Progenitor cell of endocrine pancreas (in vitro differentiated cells): ENCODE measurements around the gene OSBP2. TPM values are rescaled to one million over a fixed set of nuclear protein-coding genes. Genes with fewer than 3 reads are reported as not detected.
A peak's percentile ranks its signal among the peaks of the same experiment; 100 is the strongest.

Source experiments
- DNase-seq: peaks from one replicate; pipeline ENCODE4 v3.0.0; 2021; ENCODE audit warnings: low spot score; ENCODE audit not compliant: unreplicated experiment
- H3K27ac Mint-ChIP-seq: 2 replicates; pipeline ENCODE4 v1.8.0; 2021; ENCODE audit warnings: mild to moderate bottlenecking, moderate library complexity, mixed read lengths
- H3K27me3 Mint-ChIP-seq: 2 replicates; pipeline ENCODE4 v1.8.0; 2021; ENCODE audit warnings: mixed read lengths
- H3K36me3 Mint-ChIP-seq: 2 replicates; pipeline ENCODE4 v1.8.0; 2022; ENCODE audit warnings: mixed read lengths; ENCODE audit not compliant: insufficient read depth
- H3K4me1 Mint-ChIP-seq: 2 replicates; pipeline ENCODE4 v1.8.0; 2021; ENCODE audit warnings: low read depth, mixed read lengths
- H3K4me3 Mint-ChIP-seq: 2 replicates; pipeline ENCODE4 v1.8.0; 2021; ENCODE audit warnings: low read depth, mild to moderate bottlenecking, moderate library complexity, mixed read lengths
- H3K9me3 Mint-ChIP-seq: 2 replicates; pipeline ENCODE4 v1.8.0; 2021; ENCODE audit warnings: low read depth, mixed read lengths
- CTCF ChIP-seq: fragments of 200-600 bp; sonication (generic); IDR thresholded peaks from one replicate; pipeline ENCODE4 v1.5.0; 2021; ENCODE audit warnings: antibody characterized with exemption, mild to moderate bottlenecking; ENCODE audit not compliant: unreplicated experiment
- total RNA-seq: library from RNA; stranded (reverse); gene quantifications from 2 replicates; pipeline ENCODE4 v1.2.1, GENCODE V29; 2021

Gene OSBP2
- total RNA-seq, 1 donor from 2014 or later: 8.3 TPM

- Mint-ChIP-seq H3K36me3 (no peaks in the 10 kb centered on the region), H3K27me3 (peaks cover 3% of the 10 kb centered on the region), H3K4me3 (no peak overlapping the region), H3K9me3 (no peaks in the 10 kb centered on the region), H3K27ac (no peak overlapping the region), H3K4me1 (no peaks in the 10 kb centered on the region)
- no peak for TF ChIP-seq CTCF
- DNase-seq: no peak
These were observed 59.0 kb downstream of the OSBP2 start for GRCh38 chr22:30753701-30754100.

DNA sequence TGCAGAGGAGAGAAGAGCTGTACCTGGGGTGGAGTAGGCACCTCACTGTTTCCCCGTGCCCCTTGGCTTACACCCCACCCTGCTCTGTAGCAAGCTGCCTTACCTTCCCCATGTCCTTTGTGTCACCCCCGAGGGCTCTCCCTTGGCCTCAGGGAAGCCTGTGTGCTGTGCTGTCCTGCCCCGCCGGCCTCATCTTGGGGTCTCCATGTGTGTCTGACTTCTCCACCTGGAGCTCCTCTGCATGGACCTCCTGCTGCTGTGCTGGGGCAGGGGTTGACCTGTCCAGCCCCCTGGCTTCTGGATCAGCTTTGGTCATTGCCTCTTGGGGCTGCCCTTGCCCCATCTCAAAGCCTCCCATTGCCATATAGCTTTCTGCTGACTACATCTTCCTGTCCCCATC, 59.8 kb downstream of the OSBP2 start:
- Mint-ChIP-seq H3K27me3 (peaks cover 3% of the 10 kb centered on the region), H3K9me3 (no peaks in the 10 kb centered on the region), H3K27ac (no peak overlapping the region), H3K4me3 (no peak overlapping the region), H3K4me1 (no peaks in the 10 kb centered on the region), H3K36me3 (no peaks in the 10 kb centered on the region)
- DNase-seq: no peak
- no peak for TF ChIP-seq CTCF

- peak; percentile 29 for DNase-seq
- Mint-ChIP-seq H3K4me1 (no peaks in the 10 kb centered on the region), H3K9me3 (no peaks in the 10 kb centered on the region), H3K36me3 (no peaks in the 10 kb centered on the region), H3K27ac (no peak overlapping the region), H3K27me3 (peaks cover 3% of the 10 kb centered on the region), H3K4me3 (no peak overlapping the region)
- TF ChIP-seq CTCF: peak; percentile 72
These were observed 60.5 kb downstream of the OSBP2 start for GRCh38 chr22:30754971-30755758.

GRCh38 chr22:30755759-30756124, 61.1 kb downstream of the OSBP2 start:
- H3K27ac Mint-ChIP-seq: no peak overlapping the region

More at GRCh38 chr22:30755759-30756124, 61.1 kb downstream of the OSBP2 start:
- Mint-ChIP-seq H3K36me3 (no peaks in the 10 kb centered on the region), H3K4me3 (no peak overlapping the region), H3K27me3 (peaks cover 3% of the 10 kb centered on the region), H3K4me1 (no peaks in the 10 kb centered on the region), H3K9me3 (no peaks in the 10 kb centered on the region)
- no peak for TF ChIP-seq CTCF
- no peak for DNase-seq
